ENCODE measurements around the gene RBP2. TPM values are rescaled to one million over a fixed set of nuclear protein-coding genes. Genes with fewer than 3 reads are reported as not detected.

RBP2 gene
- total RNA-seq, 2 donors from 2014 or later = not detected

DNA sequence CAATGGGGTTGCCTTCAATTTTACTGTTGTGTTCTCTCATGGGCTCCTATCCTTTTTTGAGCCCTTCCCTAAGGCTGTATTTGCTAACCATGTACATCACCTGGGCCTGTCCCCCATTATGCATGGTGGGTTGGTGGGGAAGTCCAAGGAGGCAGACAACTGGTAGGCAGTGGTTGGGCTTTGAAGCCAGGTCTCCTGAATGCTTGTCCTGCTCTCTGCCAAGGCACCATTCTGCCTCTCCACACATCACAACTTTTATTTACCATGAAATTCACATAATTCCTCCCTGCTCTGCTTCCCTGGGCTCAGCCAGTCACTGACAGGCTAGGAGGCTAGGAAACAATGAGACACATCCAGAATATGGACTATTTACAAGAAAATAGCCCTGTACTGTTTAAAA lies 45.8 kb downstream of the RBP2 start:
- Histone ChIP-seq H3K9me3 (no peaks in the 10 kb centered on the region), H3K36me3 (no peaks in the 10 kb centered on the region), H3K27ac (no peak overlapping the region), H3K4me1 (ENCODE audit: control insufficient read depth in 1 of 2, low read depth in 2 of 2) (no peaks in the 10 kb centered on the region), H3K4me3 (no peak overlapping the region), H3K27me3 (replicated peaks; ENCODE audit: insufficient read depth) (no peaks in the 10 kb centered on the region)
- TF ChIP-seq, protein P1, sequence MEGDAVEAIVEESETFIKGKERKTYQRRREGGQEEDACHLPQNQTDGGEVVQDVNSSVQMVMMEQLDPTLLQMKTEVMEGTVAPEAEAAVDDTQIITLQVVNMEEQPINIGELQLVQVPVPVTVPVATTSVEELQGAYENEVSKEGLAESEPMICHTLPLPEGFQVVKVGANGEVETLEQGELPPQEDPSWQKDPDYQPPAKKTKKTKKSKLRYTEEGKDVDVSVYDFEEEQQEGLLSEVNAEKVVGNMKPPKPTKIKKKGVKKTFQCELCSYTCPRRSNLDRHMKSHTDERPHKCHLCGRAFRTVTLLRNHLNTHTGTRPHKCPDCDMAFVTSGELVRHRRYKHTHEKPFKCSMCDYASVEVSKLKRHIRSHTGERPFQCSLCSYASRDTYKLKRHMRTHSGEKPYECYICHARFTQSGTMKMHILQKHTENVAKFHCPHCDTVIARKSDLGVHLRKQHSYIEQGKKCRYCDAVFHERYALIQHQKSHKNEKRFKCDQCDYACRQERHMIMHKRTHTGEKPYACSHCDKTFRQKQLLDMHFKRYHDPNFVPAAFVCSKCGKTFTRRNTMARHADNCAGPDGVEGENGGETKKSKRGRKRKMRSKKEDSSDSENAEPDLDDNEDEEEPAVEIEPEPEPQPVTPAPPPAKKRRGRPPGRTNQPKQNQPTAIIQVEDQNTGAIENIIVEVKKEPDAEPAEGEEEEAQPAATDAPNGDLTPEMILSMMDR (IDR thresholded peaks at IDR 0.05) = no peak
- DNase-seq (ENCODE audit: low spot score) = no peak
- no peak for ATAC-seq (ENCODE audit: insufficient number of reproducible peaks, low FRiP score, low read depth)

DNA sequence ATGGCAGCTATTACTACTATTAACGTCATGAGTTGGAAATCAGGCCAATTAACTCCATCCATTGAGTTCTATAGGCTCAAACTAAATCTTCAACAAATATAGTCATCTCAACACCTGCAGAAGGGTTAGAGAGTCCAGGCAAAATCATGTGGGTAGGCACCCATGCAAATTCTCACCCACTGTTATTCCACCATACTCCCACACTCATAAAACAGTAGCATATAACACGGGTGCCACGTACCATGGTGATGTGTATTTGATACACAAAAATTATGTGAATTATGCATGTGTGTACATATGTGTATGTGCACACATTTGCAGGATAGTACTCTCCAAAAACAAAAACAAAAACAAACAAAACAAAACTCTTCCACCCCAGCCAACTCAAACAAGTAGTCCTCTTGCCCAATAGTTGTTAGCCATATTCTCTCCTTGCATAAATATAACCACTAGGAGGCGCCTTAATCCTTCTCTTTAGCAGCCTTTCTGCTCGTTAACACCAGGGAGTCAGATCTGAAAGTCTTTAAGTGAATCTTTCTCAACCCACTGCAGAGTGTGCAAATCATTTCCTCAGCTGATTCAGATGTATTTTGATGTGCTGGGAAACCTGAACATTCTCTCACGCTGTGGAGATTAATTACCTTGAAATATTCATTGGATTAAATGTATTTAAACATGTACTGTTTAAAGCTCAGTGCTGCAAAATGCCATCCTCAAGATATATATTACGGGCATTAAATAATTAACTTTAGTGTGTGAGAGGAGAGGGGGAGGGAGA lies 48.8 kb downstream of the RBP2 start:
- no peak overlapping the region for H3K27ac ChIP-seq
- peak; percentile 50 for ATAC-seq (ENCODE audit: insufficient number of reproducible peaks, low FRiP score, low read depth)
- H3K27me3 ChIP-seq (replicated peaks; ENCODE audit: insufficient read depth) = no peaks in the 10 kb centered on the region
- TF ChIP-seq, protein P1 (IDR thresholded peaks at IDR 0.05) = peak; percentile 77
- no peaks in the 10 kb centered on the region for H3K4me1 ChIP-seq (ENCODE audit: control insufficient read depth in 1 of 2, low read depth in 2 of 2)
- DNase-seq (ENCODE audit: low spot score) = no peak
- no peaks in the 10 kb centered on the region for H3K9me3 ChIP-seq
- H3K36me3 ChIP-seq = no peaks in the 10 kb centered on the region
- H3K4me3 ChIP-seq = no peak overlapping the region

DNA sequence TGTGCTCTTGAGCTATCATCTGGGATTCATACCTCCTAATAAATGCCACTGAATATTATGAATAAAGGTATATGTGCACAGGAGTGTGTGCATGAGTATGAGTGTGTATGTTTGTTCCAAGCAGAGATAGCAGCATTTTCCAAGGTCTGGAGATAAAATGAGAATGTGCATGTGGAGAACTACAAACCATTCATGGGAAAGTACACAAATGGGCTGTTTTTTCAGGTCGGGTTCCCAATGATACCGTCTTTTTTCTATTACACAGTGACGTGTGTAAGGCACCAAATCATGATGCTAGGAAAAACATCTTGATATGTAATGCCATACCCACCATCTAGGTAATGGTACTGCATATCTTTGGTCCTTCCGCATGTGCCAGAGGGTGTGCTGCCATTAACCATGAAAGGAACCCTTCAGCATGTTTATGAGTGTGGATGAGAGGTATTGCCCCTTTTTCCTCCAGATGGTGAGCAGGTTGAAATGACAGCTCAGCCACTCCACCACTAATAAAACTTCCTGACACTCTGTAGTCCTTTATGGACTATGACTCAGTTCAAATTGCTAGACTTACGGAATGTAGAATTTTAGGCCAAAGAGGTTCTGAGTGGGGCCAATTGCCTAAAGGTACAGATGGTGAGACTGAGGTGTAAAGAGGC lies 50.4 kb downstream of the RBP2 start:
- no peak for DNase-seq (ENCODE audit: low spot score)
- H3K36me3 ChIP-seq = no peaks in the 10 kb centered on the region

GRCh38 chr3:139423232-139423631 lies 53.1 kb downstream of the RBP2 start:
- DNase-seq (ENCODE audit: low spot score) (no peak), ATAC-seq (ENCODE audit: insufficient number of reproducible peaks, low FRiP score, low read depth) (no peak)
- no peak overlapping the region for H3K27ac ChIP-seq
- TF ChIP-seq, protein P1 (IDR thresholded peaks at IDR 0.05) = no peak
- H3K4me1 ChIP-seq (ENCODE audit: control insufficient read depth in 1 of 2, low read depth in 2 of 2) = no peaks in the 10 kb centered on the region
- no peak overlapping the region for H3K4me3 ChIP-seq
- no peaks in the 10 kb centered on the region for H3K27me3 ChIP-seq (replicated peaks; ENCODE audit: insufficient read depth)
- H3K36me3 ChIP-seq = no peaks in the 10 kb centered on the region
- no peaks in the 10 kb centered on the region for H3K9me3 ChIP-seq

More for the DNA sequence above, 50.4 kb downstream of the RBP2 start:
- Histone ChIP-seq H3K9me3 (no peaks in the 10 kb centered on the region), H3K27ac (no peak overlapping the region), H3K27me3 (replicated peaks; ENCODE audit: insufficient read depth) (no peaks in the 10 kb centered on the region), H3K4me1 (ENCODE audit: control insufficient read depth in 1 of 2, low read depth in 2 of 2) (no peaks in the 10 kb centered on the region), H3K4me3 (no peak overlapping the region)
- TF ChIP-seq, protein P1 (IDR thresholded peaks at IDR 0.05) = no peak
- no peak for ATAC-seq (ENCODE audit: insufficient number of reproducible peaks, low FRiP score, low read depth)

GRCh38 chr3:139421460-139421859 lies 54.9 kb downstream of the RBP2 start:
- Histone ChIP-seq H3K4me3 (no peak overlapping the region), H3K9me3 (peaks cover 5% of the 10 kb centered on the region), H3K27ac (no peak overlapping the region), H3K36me3 (no peaks in the 10 kb centered on the region), H3K27me3 (replicated peaks; ENCODE audit: insufficient read depth) (no peaks in the 10 kb centered on the region), H3K4me1 (ENCODE audit: control insufficient read depth in 1 of 2, low read depth in 2 of 2) (no peaks in the 10 kb centered on the region)
- TF ChIP-seq, protein P1 (IDR thresholded peaks at IDR 0.05) = no peak
- no peak for DNase-seq (ENCODE audit: low spot score)
- no peak for ATAC-seq (ENCODE audit: insufficient number of reproducible peaks, low FRiP score, low read depth)

All from thoracic aorta (tissue), 2 donors.